Smooth muscle cell (in vitro differentiated cells): ENCODE data around the gene CASZ1. TPM values are rescaled to one million over a fixed set of nuclear protein-coding genes. Genes with fewer than 3 reads are reported as not detected.

Source experiments
- DNase-seq: peaks from one replicate; lab custom pipeline; 2025; ENCODE audit not compliant: unreplicated experiment; lab: John Stamatoyannopoulos, UW
- H2AFZ ChIP-seq: fragments of 200-600 bp; sonication (generic); 2 replicates; pipeline ENCODE4 v1.6.0; 2016; ENCODE audit warnings: antibody characterized with exemption, low read depth, mild to moderate bottlenecking
- H3F3A ChIP-seq: fragments of 200-600 bp; sonication (generic); 2 replicates; pipeline ENCODE4 v1.6.0; 2017; ENCODE audit warnings: antibody characterized with exemption, low read depth
- H3K27ac ChIP-seq: fragments of 200-600 bp; sonication (generic); 2 replicates; pipeline ENCODE4 v1.5.1; 2016; ENCODE audit warnings: low read depth, mild to moderate bottlenecking
- H3K27me3 ChIP-seq: fragments of 200-600 bp; sonication (generic); 2 replicates; pipeline ENCODE4 v1.6.1; 2016; ENCODE audit warnings: low read depth, mild to moderate bottlenecking
- H3K36me3 ChIP-seq: fragments of 200-600 bp; sonication (generic); 2 replicates; pipeline ENCODE4 v1.5.1; 2016; ENCODE audit warnings: low read depth
- H3K4me1 ChIP-seq: fragments of 200-600 bp; sonication (generic); 2 replicates; pipeline ENCODE4 v1.5.1; 2016; ENCODE audit warnings: low read depth
- H3K4me2 ChIP-seq: fragments of 200-600 bp; sonication (generic); 2 replicates; pipeline ENCODE4 v1.6.0; 2016; ENCODE audit warnings: mild to moderate bottlenecking
- H3K4me3 ChIP-seq: fragments of 200-600 bp; sonication (generic); 2 replicates; pipeline ENCODE4 v1.5.1; 2016; ENCODE audit warnings: mild to moderate bottlenecking
- H3K79me2 ChIP-seq: fragments of 200-600 bp; sonication (generic); 2 replicates; pipeline ENCODE4 v1.6.0; 2016; ENCODE audit warnings: low read depth, mild to moderate bottlenecking
- H3K9ac ChIP-seq: fragments of 200-600 bp; sonication (generic); 2 replicates; pipeline ENCODE4 v1.6.0; 2016; ENCODE audit warnings: low read depth
- H3K9me3 ChIP-seq: fragments of 200-600 bp; sonication (generic); replicated peaks from 2 replicates; pipeline ENCODE4 v1.5.1; 2016; ENCODE audit warnings: low read depth
- H4K20me1 ChIP-seq: fragments of 200-600 bp; sonication (generic); 2 replicates; pipeline ENCODE4 v1.6.0; 2016; ENCODE audit warnings: low read depth
- WGBS: methylation state at CpG from one replicate; pipeline ENCODE4 v1.1.7; 2016; ENCODE audit warnings: low lambda C conversion rate; 5-methylcytosine and 5-hydroxymethylcytosine counted together
- polyA plus RNA-seq: library from polyadenylated mRNA; unstranded; fragments of >200 nt; fragmentation: Nextera tagmentation; extraction: Ambion mirVana; gene quantifications from 2 replicates; pipeline ENCODE4 v1.2.1, GENCODE V29; 2016
- total RNA-seq: library from RNA; depleted of rRNA; stranded (reverse); fragments of >200 nt; gene quantifications from 2 replicates; pipeline ENCODE4 v1.2.3, GENCODE V29; 2014
- TF ChIP-seq, protein P1 (sequence below): fragments of 200-600 bp; sonication (generic); IDR thresholded peaks from 2 replicates; pipeline ENCODE4 v1.5.1; 2017; ENCODE audit warnings: borderline replicate concordance, mild to moderate bottlenecking, antibody characterized with exemption; ENCODE audit not compliant: insufficient read depth, poor library complexity, severe bottlenecking

CASZ1 gene
- total and polyA plus RNA-seq, 2 experiments from 2014 or later: 0.70 to 1.9 TPM

DNA sequence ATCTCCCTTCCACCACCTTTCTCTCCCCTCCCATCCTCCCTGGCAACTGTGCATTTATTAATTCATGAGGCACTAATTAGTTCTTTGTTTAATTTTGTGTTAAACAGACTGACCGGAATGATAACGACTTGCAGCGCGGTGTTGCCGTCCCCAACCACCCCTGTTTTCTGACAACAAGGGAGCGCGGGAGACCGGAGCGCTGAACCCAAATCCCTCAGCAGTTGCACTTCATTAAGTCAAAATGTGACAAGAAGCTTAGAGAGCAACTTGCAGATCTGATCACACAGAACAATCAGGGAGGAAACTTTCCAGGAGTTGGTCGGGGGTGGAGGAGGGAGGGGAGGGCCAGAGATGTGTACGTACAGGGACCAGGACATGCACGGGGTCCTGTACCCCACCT lies 89.2 kb downstream of the CASZ1 start:
- Histone ChIP-seq H2AFZ (no peak overlapping the region), H3F3A (no peaks in the 10 kb centered on the region), H3K36me3 (no peaks in the 10 kb centered on the region), H3K79me2 (no peaks in the 10 kb centered on the region), H3K27ac (no peak overlapping the region), H4K20me1 (no peaks in the 10 kb centered on the region), H3K27me3 (peaks cover 18% of the 10 kb centered on the region), H3K4me3 (no peak overlapping the region), H3K4me2 (no peak overlapping the region), H3K9ac (no peak overlapping the region), H3K4me1 (peaks cover 17% of the 10 kb centered on the region), H3K9me3 (no peaks in the 10 kb centered on the region)
- no peak for DNase-seq
- TF ChIP-seq, protein P1, sequence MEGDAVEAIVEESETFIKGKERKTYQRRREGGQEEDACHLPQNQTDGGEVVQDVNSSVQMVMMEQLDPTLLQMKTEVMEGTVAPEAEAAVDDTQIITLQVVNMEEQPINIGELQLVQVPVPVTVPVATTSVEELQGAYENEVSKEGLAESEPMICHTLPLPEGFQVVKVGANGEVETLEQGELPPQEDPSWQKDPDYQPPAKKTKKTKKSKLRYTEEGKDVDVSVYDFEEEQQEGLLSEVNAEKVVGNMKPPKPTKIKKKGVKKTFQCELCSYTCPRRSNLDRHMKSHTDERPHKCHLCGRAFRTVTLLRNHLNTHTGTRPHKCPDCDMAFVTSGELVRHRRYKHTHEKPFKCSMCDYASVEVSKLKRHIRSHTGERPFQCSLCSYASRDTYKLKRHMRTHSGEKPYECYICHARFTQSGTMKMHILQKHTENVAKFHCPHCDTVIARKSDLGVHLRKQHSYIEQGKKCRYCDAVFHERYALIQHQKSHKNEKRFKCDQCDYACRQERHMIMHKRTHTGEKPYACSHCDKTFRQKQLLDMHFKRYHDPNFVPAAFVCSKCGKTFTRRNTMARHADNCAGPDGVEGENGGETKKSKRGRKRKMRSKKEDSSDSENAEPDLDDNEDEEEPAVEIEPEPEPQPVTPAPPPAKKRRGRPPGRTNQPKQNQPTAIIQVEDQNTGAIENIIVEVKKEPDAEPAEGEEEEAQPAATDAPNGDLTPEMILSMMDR: no peak
- WGBS: 91% methylated on average over 12 of the region's 12 CpGs

DNA sequence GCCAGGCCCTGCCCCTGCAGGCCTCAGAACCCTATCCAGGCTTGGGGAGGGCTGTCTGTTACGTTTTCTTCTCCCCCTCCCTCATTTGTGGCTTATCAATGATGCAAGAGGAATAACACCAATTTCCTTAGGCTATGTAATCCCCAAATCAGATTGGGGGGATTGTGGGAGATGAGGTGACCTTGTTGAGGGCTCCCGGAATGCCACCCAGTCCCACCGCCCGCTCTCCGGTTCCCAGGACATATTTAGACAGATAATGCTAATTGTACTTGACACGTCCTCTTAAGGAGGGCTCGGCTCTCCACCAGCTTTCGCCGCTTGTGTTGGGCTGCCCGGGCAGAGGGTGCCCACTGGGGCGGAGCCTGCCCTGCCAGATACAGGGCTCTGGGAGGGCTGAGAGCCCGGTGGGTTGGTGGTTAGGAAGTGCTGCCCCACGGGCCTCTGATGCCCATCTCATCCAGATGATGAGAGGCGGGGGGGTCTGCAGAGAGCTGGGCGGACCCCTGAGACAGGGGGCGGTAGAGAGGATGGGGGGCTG lies 90.0 kb downstream of the CASZ1 start:
- Histone ChIP-seq H3K27ac (no peak overlapping the region), H3K4me2 (no peak overlapping the region), H3K9ac (no peak overlapping the region), H2AFZ (no peak overlapping the region), H3K79me2 (no peaks in the 10 kb centered on the region), H4K20me1 (no peaks in the 10 kb centered on the region), H3K36me3 (no peaks in the 10 kb centered on the region), H3K4me1 (peaks cover 17% of the 10 kb centered on the region), H3K4me3 (no peak overlapping the region), H3F3A (no peaks in the 10 kb centered on the region), H3K27me3 (peaks cover 18% of the 10 kb centered on the region), H3K9me3 (no peaks in the 10 kb centered on the region)
- TF ChIP-seq, protein P1: no peak
- WGBS: 92% methylated on average over 14 of the region's 16 CpGs
- no peak for DNase-seq

DNA sequence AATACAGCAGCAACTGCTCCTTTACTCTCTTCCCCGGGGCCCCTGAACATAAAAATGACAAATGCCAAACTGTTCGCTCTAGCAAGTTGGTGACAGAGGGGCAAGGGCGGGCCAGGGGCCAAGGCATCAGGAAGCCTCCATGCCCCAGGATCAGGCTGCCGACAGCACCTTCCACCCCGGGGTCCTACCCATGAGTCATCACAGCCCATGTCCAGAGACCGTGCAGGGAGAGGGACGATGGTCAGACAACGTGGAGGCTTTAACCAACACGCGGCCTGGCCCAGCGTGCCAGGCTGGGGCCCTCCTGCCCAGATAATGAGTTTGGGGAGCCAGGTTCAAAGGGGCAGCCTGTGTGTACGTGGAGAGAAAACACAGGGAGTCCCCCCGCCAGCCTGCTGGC lies 90.5 kb downstream of the CASZ1 start:
- Histone ChIP-seq H3K9ac (no peak overlapping the region), H3K27ac (no peak overlapping the region), H3K4me1 (peaks cover 17% of the 10 kb centered on the region), H3K36me3 (no peaks in the 10 kb centered on the region), H4K20me1 (no peaks in the 10 kb centered on the region), H3K27me3 (peaks cover 18% of the 10 kb centered on the region), H3K79me2 (no peaks in the 10 kb centered on the region), H3F3A (no peaks in the 10 kb centered on the region), H3K9me3 (no peaks in the 10 kb centered on the region), H3K4me3 (no peak overlapping the region), H3K4me2 (no peak overlapping the region), H2AFZ (no peak overlapping the region)
- TF ChIP-seq, protein P1: no peak
- DNase-seq: no peak
- WGBS: 87% methylated on average over 11 of the region's 13 CpGs

DNA sequence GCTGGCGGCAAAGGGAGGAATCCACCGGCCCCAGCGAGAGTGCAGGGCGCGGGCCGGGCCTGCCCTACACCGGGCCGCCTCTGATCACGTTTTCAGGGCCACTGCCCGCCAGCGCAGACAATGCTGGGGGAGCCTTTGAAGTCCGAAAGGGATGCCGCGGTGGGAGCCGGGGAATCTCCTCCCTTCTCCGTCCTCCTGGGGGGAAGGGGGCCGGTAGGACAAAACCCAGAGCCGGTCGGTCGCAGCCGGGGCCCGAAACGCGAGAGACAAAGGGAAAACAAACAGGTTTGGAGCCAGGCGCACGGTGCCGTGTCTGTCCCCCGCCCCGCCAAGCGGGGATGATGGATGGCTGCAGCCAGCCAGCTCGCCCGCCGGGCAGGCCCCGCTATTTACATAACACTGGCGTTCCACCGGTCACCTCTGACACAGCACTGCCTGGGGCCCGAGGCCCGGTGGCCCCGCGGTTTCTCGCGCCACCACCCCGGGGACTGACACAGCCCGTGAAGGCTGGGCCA lies 92.0 kb downstream of the CASZ1 start:
- Histone ChIP-seq H3K27me3 (peaks cover 18% of the 10 kb centered on the region), H2AFZ (no peak overlapping the region), H3K9me3 (no peaks in the 10 kb centered on the region), H3K4me2 (peak overlapping the region; percentile 82), H3K4me3 (peak overlapping the region; percentile 35), H3K27ac (no peak overlapping the region), H3K36me3 (no peaks in the 10 kb centered on the region), H4K20me1 (no peaks in the 10 kb centered on the region), H3F3A (no peaks in the 10 kb centered on the region), H3K4me1 (peaks cover 17% of the 10 kb centered on the region), H3K79me2 (no peaks in the 10 kb centered on the region), H3K9ac (no peak overlapping the region)
- TF ChIP-seq, protein P1: no peak
- no peak for DNase-seq
- 8% methylated on average over 41 of the region's 44 CpGs for WGBS
